K562 (cell line): ENCODE results near the gene FAM241B.

Experiments
- BDP1 ChIP-seq: IDR thresholded peaks from 3 replicates; pipeline ENCODE4 v1.6.1; 2011; ENCODE audit not compliant: insufficient read length, insufficient read depth
- CBX1 ChIP-seq: sonication (generic); IDR thresholded peaks from 2 replicates; pipeline ENCODE4 v1.6.1; 2016; ENCODE audit warnings: antibody characterized with exemption, low read depth, mild to moderate bottlenecking
- CHCHD3 ChIP-seq: fragments of 250-450 bp; sonication (Bioruptor Pico); IDR thresholded peaks from 2 replicates; pipeline ENCODE4 v2.1.2; 2022; ENCODE audit warnings: mild to moderate bottlenecking
- HDAC1 ChIP-seq, 2 experiments: fragments of 450-650 bp; IDR thresholded peaks; 2 replicates each; pipeline ENCODE4 v1.6.1; 2016 to 2017; ENCODE audit warnings: inconsistent platforms in 1 of 2, mild to moderate bottlenecking in 1 of 2, moderate library complexity in 1 of 2
- MAFK ChIP-seq: IDR thresholded peaks from 2 replicates; pipeline ENCODE4 v1.6.1; 2011; ENCODE audit warnings: low read length, improper control_type of control experiment
- MYC ChIP-seq, 2 experiments: fragments of 250-450 bp in 1 of 2; sonication (Bioruptor Pico) in 1 of 2; IDR thresholded peaks; 2 replicates each; pipeline versions ENCODE4 v1.5.1 to v1.6.1; 2012 to 2021; ENCODE audit warnings: low read depth in 2 of 2, borderline replicate concordance in 1 of 2, improper control_type of control experiment in 1 of 2, low read length in 1 of 2, mild to moderate bottlenecking in 1 of 2, moderate library complexity in 1 of 2
- NR1H2 ChIP-seq: sonication (generic); formaldehyde crosslinking; IDR thresholded peaks from 2 replicates; pipeline ENCODE4 v1.4.0; 2020; ENCODE audit warnings: mild to moderate bottlenecking, missing genetic modification reagents
- POLR2AphosphoS5 ChIP-seq: IDR thresholded peaks from 2 replicates; pipeline ENCODE4 v1.6.1; 2011; ENCODE audit warnings: mild to moderate bottlenecking, low read depth, low read length, moderate library complexity; ENCODE audit not compliant: control insufficient read depth, insufficient read depth
- TAF9B ChIP-seq: fragments of 450-650 bp; IDR thresholded peaks from 2 replicates; pipeline ENCODE4 v1.6.1; 2018; ENCODE audit warnings: mild to moderate bottlenecking; ENCODE audit not compliant: partially characterized antibody
- THRA ChIP-seq: fragments of 450-650 bp; IDR thresholded peaks from 2 replicates; pipeline ENCODE4 v1.6.1; 2017; ENCODE audit warnings: mild to moderate bottlenecking, moderate library complexity
- ZKSCAN8 ChIP-seq: fragments of 200-800 bp; sonication (Bioruptor generic); IDR thresholded peaks from 2 replicates; pipeline ENCODE4 v1.6.1; 2016; ENCODE audit warnings: missing genetic modification characterization, missing compliant biosample characterization
- TF ChIP-seq, protein P1 (sequence below), 3 experiments: IDR thresholded peaks in 2 of 3; conservative IDR thresholded peaks in 1 of 3; 2 replicates each; pipeline ENCODE4 v1.5.1; 2011 to 2012; ENCODE audit warnings: low read length in 3 of 3, mild to moderate bottlenecking in 3 of 3, control low read depth in 2 of 3, improper control_type of control experiment in 1 of 3, inconsistent platforms in 1 of 3, low read depth in 1 of 3, mixed read lengths in 1 of 3, moderate library complexity in 1 of 3; ENCODE audit not compliant: insufficient read depth in 2 of 3
- TF ChIP-seq, protein P2 (sequence below): sonication (generic); formaldehyde crosslinking; IDR thresholded peaks from 2 replicates; pipeline ENCODE4 v1.8.1; 2023; ENCODE audit warnings: mild to moderate bottlenecking, missing genetic modification reagents

DNA sequence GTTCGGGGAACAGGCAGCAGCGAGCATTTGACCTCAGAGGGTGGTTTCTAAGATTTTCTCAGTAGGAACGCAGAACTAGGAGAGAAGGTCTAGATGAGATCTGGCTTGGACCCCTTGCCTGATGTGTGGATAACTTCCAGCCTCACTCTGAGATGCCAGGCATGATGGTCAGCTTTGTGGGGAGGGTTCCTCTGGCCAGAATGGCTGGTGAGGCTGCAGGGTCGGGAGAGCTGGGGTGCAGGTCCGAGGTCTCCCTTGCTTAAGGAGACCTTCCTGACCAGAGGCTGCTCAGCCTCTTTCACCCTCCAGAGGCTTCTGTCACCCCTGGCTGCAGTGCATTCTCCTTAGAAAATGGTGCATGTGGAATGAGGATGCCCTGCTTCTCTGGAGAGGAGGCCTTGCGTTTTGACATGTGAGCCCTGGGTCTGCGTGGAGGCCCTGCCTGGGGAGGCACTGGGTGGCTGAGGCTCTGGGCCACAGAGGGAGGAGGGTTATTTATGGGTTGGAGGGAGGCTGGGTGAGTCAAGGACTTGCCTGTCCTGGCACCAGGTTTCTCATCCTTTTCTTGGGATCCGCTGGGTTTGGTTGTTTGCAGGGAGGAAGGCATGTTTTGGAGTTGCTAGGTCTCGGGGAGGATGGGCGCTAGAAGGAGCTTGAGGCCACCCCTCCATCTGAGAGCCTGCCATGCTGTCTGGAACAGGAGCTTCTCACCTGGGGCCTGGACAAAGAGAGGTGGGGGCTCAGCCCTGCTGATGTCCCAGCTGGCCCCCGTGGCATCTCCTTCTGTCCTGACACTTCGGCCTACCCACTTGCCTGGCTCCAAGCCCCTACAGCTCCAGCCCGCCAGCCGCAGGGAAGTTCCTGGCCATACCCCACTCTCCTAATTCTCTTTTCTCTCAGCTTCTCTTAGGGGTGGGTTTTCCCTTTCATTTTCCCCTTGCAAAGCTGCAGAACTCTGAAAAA, 3.9 kb downstream of the FAM241B start:
- TF ChIP-seq TAF9B (no peak), THRA (no peak), POLR2AphosphoS5 (no peak), MAFK (no peak), HDAC1 (IDR thresholded peaks at IDR 0.05) (no peak), CBX1 (no peak), BDP1 (no peak), MYC (IDR thresholded peaks at IDR 0.05; ENCODE audit: low read depth, low read length) (no peak), MYC (CRISPR knock-in tag; IDR thresholded peaks at IDR 0.05; ENCODE audit: borderline replicate concordance, low read depth) (no peak), ZKSCAN8 (CRISPR knock-in tag) (no peak), CHCHD3 (CRISPR knock-in tag) (no peak), NR1H2 (CRISPR knock-in tag) (no peak)
- TF ChIP-seq, protein P1, sequence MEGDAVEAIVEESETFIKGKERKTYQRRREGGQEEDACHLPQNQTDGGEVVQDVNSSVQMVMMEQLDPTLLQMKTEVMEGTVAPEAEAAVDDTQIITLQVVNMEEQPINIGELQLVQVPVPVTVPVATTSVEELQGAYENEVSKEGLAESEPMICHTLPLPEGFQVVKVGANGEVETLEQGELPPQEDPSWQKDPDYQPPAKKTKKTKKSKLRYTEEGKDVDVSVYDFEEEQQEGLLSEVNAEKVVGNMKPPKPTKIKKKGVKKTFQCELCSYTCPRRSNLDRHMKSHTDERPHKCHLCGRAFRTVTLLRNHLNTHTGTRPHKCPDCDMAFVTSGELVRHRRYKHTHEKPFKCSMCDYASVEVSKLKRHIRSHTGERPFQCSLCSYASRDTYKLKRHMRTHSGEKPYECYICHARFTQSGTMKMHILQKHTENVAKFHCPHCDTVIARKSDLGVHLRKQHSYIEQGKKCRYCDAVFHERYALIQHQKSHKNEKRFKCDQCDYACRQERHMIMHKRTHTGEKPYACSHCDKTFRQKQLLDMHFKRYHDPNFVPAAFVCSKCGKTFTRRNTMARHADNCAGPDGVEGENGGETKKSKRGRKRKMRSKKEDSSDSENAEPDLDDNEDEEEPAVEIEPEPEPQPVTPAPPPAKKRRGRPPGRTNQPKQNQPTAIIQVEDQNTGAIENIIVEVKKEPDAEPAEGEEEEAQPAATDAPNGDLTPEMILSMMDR (IDR thresholded peaks at IDR 0.05 in 2 of 3, conservative IDR thresholded peaks at IDR 0.05 in 1 of 3; ENCODE audit: insufficient read depth in 2 of 3, low read depth in 1 of 3, low read length in 3 of 3), result no peak
- TF ChIP-seq, protein P2, sequence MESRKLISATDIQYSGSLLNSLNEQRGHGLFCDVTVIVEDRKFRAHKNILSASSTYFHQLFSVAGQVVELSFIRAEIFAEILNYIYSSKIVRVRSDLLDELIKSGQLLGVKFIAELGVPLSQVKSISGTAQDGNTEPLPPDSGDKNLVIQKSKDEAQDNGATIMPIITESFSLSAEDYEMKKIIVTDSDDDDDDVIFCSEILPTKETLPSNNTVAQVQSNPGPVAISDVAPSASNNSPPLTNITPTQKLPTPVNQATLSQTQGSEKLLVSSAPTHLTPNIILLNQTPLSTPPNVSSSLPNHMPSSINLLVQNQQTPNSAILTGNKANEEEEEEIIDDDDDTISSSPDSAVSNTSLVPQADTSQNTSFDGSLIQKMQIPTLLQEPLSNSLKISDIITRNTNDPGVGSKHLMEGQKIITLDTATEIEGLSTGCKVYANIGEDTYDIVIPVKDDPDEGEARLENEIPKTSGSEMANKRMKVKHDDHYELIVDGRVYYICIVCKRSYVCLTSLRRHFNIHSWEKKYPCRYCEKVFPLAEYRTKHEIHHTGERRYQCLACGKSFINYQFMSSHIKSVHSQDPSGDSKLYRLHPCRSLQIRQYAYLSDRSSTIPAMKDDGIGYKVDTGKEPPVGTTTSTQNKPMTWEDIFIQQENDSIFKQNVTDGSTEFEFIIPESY (CRISPR knock-in tag), result no peak
